Activated T-cell treated with anti-CD3 and anti-CD28 coated beads, Interleukin-2, amount 50 U/mL, for 48 hours (primary cell): ENCODE results near the gene DNMT3A.

Experiments used
- DNase-seq, 2 experiments: peaks; one replicate each; pipeline ENCODE4 v3.0.0-alpha.2; 2020

DNMT3A gene

DNA sequence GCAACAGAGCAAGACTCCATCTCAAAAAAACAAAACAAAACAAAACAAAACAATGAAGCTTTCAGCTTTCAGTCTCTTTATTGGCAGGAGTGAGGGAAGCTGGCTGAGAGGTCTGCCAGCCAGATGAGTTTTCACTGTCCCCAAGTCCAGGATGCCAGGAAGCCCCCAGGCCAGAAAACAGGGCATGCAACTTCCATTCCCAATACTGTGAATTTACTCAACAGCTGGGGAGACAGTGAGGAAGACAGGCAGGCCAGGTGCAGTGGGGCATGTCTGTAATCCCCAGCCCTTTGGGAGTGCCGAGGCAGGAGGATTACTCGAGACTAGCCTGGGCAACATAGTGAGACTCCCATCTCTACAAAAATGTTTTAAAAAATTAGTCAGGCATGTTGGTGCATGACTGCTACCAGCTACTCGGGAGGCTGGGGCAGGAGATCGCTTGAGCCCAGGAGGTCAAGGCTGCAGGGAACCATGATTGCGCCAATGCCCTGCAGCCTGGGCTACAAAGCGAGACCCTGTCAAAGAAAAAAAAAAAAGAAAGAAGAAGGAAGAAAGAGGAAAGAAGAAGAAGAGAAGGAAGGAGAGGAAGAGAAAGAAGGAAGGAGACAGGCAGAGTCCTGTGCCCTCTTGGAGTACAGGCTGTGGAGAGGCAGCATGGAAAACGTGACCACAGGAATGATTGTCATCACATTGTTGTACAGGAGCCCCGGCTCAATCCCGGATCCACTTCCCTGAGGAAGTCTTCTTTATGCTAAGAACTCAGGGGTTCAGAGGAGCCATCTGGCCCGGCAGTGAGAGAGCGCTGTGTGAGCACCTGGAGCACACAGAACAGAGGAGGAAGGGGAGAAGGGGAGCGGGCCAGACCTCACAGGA is 144.2 kb downstream of the DNMT3A start:
- no peak for DNase-seq

- DNase-seq: no peak
Measured at GRCh38 chr2:25194576-25195122, 147.1 kb downstream of the DNMT3A start.

DNA sequence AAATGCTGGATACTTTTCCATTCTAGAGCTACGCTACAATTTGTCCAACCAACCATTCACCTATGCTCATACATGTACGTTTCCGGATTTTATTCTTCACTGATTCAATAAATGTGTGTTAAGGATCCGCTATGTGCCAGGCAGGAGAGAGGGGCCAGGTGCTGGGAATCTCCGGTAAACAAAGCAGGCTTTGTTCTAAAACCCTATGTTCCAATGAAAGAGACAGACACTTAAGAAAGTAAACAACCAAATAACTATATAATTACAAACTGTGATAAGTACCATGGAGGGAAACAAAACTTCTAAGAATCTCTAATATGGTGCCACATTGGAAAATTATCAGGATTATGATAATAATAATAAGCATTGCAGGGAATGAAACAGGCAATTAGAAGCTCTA is 151.2 kb downstream of the DNMT3A start:
- no peak for DNase-seq

GRCh38 chr2:25188405-25188804 is 153.3 kb downstream of the DNMT3A start:
- no peak for DNase-seq

DNA sequence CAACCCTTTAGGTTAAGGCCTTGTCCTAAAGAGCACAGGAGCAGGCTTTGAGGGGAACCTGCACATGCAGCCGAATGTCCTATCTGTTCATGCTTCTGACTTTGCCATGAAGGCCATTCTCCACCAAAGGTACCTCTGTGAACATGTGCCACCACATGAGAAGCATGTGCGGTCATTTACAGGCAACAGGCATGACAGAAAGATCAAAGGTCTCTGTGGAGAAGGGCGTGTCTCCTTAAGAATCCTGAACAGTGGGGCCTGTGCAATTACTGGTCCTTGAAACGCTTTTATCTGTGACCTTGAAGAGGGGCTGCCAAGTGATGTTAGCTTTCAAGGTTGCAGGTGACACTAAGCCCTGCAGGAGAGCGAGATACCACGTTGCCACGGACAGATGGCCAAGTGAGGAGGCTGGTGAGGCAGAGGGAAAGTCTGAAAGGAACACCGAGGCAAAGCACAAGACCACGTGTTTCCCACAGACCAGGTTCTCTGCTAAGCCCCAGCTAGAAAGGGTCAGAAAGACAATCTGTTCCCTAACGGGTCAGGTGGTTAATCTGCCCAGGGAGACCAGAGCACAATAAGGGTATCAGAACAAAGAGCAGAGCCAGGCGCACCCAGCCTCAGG is 153.9 kb downstream of the DNMT3A start:
- DNase-seq: no peak

DNA sequence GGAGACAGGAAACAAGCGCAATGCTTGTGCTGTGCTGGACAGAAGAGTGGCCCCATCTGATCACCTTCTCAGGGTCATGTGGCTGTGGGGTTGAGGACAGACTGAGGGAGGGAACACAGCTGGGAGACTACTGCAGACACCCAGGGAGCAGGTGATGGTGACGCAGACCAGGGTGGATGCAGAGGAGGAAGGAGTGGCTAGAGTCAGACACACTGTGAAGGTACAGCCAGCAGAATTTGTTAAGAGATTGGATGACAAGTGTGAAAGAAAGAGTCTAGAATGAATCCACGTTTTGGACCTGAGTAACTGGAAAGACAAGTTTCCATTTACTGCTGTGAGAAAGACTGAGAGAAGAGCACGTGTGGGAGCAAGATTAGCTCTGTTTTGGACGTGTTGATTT is 157.5 kb downstream of the DNMT3A start:
- DNase-seq: no peak

GRCh38 chr2:25178976-25179375 is 162.7 kb downstream of the DNMT3A start:
- no peak for DNase-seq
